Measurements from ENCODE around the gene LRRC27. TPM values are rescaled to one million over a fixed set of nuclear protein-coding genes. Genes with fewer than 3 reads are reported as not detected.

Gene LRRC27
- total RNA-seq, 6 donors from 2014 or later: 7.4 to 110 (median 15.1) TPM

GRCh38 chr10:132425029-132425756, 93.2 kb downstream of the LRRC27 start:
- ATAC-seq (ENCODE audit: low FRiP score in 2 of 2) (no peak), DNase-seq (peak in 1 of 2 donors; percentile 73)
- 93 to 95% methylated on average over 45 to 61 of the region's 61 CpGs for WGBS, 2 donors
- Histone ChIP-seq H3K27ac (no peak overlapping the region), H3K9me3 (no peaks in the 10 kb centered on the region), H3K4me3 (no peak overlapping the region), H3K27me3 (no peaks in the 10 kb centered on the region), H3K36me3 (peaks cover 0 to 10% (median 0%) of the 10 kb centered on the region in 4 donors), H3K4me1 (peaks cover 33 to 49% (median 44%) of the 10 kb centered on the region in 4 donors)
- TF ChIP-seq EP300 (IDR thresholded peaks at IDR 0.05) (no peak), POLR2A (IDR thresholded peaks at IDR 0.05) (no peak), POLR2AphosphoS5 (IDR thresholded peaks at IDR 0.05) (no peak)
- TF ChIP-seq, protein P1, sequence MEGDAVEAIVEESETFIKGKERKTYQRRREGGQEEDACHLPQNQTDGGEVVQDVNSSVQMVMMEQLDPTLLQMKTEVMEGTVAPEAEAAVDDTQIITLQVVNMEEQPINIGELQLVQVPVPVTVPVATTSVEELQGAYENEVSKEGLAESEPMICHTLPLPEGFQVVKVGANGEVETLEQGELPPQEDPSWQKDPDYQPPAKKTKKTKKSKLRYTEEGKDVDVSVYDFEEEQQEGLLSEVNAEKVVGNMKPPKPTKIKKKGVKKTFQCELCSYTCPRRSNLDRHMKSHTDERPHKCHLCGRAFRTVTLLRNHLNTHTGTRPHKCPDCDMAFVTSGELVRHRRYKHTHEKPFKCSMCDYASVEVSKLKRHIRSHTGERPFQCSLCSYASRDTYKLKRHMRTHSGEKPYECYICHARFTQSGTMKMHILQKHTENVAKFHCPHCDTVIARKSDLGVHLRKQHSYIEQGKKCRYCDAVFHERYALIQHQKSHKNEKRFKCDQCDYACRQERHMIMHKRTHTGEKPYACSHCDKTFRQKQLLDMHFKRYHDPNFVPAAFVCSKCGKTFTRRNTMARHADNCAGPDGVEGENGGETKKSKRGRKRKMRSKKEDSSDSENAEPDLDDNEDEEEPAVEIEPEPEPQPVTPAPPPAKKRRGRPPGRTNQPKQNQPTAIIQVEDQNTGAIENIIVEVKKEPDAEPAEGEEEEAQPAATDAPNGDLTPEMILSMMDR (IDR thresholded peaks at IDR 0.05): no peak

GRCh38 chr10:132425757-132426155, 93.8 kb downstream of the LRRC27 start:
- Histone ChIP-seq H3K4me3 (no peak overlapping the region), H3K9me3 (no peaks in the 10 kb centered on the region), H3K4me1 (peaks cover 27 to 43% (median 38%) of the 10 kb centered on the region in 4 donors), H3K27me3 (no peaks in the 10 kb centered on the region), H3K27ac (no peak overlapping the region), H3K36me3 (peaks cover 0 to 10% (median 0%) of the 10 kb centered on the region in 4 donors)
- no peak for TF ChIP-seq POLR2A (IDR thresholded peaks at IDR 0.05)
- no peak for TF ChIP-seq EP300 (IDR thresholded peaks at IDR 0.05)
- TF ChIP-seq, protein P1 (IDR thresholded peaks at IDR 0.05): no peak
- TF ChIP-seq POLR2AphosphoS5 (IDR thresholded peaks at IDR 0.05): no peak
- DNase-seq: no peak
- 94 to 97% methylated on average over 9 of the region's 9 CpGs for WGBS, 2 donors
- ATAC-seq (ENCODE audit: low FRiP score in 2 of 2): no peak

DNA sequence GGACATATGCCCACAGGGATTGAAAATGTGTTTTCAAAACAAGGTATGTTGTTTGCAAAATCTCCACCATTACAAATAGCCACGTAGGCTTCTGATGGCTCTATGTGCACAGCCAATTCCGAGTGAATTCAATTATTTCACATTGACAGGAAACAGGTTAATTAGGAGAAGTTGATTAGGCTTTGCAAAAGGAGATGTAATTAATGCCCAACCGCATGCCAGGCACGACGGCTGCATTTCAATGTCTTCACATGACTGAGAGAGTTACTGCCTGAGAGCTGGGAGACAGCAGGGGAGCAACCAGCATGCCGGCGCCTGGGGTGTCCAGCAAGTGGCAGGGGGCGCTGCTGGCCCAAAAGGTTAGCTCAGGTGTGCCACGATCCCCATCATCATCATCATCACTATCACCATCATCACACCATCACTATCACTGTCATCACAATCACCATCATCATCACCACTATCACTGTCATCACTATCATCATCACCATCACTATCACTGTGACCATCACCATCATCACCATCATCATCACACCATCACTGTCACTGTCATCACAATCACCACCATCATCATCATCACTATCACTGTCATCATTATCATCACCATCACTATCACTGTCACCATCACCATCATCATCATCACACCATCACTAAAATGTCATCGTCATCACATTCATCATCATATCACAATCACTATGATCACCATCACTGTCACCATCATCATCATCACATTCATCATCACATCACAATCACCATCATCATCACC, 95.2 kb downstream of the LRRC27 start:
- H3K4me3 ChIP-seq: no peak overlapping the region
- peaks cover 0 to 10% (median 0%) of the 10 kb centered on the region in 4 donors for H3K36me3 ChIP-seq
- H3K27ac ChIP-seq: no peak overlapping the region
- H3K27me3 ChIP-seq: no peaks in the 10 kb centered on the region
- TF ChIP-seq POLR2A (IDR thresholded peaks at IDR 0.05) (no peak), POLR2AphosphoS5 (IDR thresholded peaks at IDR 0.05) (no peak), EP300 (IDR thresholded peaks at IDR 0.05) (no peak)
- TF ChIP-seq, protein P1 (IDR thresholded peaks at IDR 0.05): no peak
- peaks cover 13 to 29% (median 24%) of the 10 kb centered on the region in 4 donors for H3K4me1 ChIP-seq
- 89 to 95% methylated on average over 10 of the region's 10 CpGs for WGBS, 2 donors
- no peaks in the 10 kb centered on the region for H3K9me3 ChIP-seq
- ATAC-seq (ENCODE audit: low FRiP score in 2 of 2) (no peak), DNase-seq (peak in 1 of 2 donors; percentile 34)

DNA sequence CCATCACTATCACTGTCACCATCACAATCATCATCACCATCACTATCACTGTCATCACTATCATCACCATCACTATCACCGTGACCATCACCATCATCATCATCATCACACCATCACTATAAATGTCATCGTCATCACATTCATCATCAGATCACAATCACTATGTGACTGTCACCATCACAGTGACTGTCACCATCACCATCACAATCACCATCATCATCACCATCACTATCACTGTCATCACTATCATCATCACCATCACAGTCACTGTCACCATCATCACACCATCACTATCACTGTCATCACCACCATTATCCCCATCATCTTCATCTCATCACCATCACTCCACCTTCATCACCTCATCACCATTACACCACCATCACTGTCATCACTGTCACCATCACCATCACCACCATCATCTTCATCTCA, 96.0 kb downstream of the LRRC27 start:
- Histone ChIP-seq H3K27me3 (no peaks in the 10 kb centered on the region), H3K27ac (no peak overlapping the region), H3K36me3 (peaks cover 0 to 10% (median 0%) of the 10 kb centered on the region in 4 donors), H3K9me3 (no peaks in the 10 kb centered on the region), H3K4me1 (peaks cover 7 to 21% (median 17%) of the 10 kb centered on the region in 4 donors), H3K4me3 (no peak overlapping the region)
- DNase-seq (no peak), ATAC-seq (ENCODE audit: low FRiP score in 2 of 2) (no peak)
- WGBS, 2 donors: 84 to 88% methylated on average over 2 of the region's 2 CpGs
- no peak for TF ChIP-seq POLR2AphosphoS5 (IDR thresholded peaks at IDR 0.05)
- no peak for TF ChIP-seq POLR2A (IDR thresholded peaks at IDR 0.05)
- TF ChIP-seq, protein P1 (IDR thresholded peaks at IDR 0.05): no peak
- no peak for TF ChIP-seq EP300 (IDR thresholded peaks at IDR 0.05)
